HG02885 (cell line): ENCODE measurements around the gene DOCK3.
"Not testable (repeated sequence)": the region's sequence is repeated elsewhere in the genome, so short reads cannot be mapped to it uniquely, and the experiment has no call there.

Source experiments
- ATAC-seq: cut with Tn5 transposase; IDR thresholded peaks from one replicate; pipeline ENCODE4 v1.9.1; 2021; ENCODE audit warnings: mild to moderate bottlenecking; ENCODE audit not compliant: unreplicated experiment, poor library complexity

The DOCK3 gene

DNA sequence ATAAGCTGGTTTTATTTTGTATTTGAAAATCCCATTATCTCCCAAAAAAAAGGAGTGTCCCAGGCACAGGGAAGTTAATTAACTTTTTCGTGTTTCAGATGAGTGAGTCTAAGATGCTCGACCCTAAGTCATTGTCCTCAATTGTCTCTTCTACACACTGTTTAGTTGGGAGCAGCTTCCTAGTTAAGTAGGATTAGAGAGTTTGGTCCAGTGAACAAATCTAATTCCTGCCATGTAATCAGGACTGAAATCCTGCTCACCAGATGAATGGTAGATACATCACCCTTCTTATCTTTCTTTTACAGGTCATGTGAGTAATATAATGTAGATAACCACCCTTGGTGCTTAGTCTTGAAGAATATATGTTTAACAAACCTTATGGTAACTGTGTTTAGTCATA, 481.4 kb downstream of the DOCK3 start:
- no peak for ATAC-seq

DNA sequence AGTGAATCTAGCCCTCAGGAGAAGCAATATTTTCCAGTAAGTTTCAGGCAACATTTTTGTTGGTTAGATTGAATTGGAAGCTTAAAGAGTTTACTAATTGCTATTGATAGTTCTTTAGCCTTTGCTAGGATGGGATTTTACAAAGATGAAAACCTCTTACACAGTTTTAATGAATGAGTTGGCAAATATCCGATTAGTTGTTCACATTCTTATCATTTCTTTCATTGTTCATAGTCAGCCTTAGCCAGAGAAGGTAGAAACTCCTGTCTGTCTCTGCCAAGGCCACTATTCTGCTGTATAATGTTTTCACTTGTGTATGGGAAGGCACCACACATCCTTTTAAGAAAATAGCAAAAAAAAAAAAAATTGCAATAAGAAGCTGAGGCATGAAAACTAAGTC, 488.3 kb downstream of the DOCK3 start:
- no peak for ATAC-seq

DNA sequence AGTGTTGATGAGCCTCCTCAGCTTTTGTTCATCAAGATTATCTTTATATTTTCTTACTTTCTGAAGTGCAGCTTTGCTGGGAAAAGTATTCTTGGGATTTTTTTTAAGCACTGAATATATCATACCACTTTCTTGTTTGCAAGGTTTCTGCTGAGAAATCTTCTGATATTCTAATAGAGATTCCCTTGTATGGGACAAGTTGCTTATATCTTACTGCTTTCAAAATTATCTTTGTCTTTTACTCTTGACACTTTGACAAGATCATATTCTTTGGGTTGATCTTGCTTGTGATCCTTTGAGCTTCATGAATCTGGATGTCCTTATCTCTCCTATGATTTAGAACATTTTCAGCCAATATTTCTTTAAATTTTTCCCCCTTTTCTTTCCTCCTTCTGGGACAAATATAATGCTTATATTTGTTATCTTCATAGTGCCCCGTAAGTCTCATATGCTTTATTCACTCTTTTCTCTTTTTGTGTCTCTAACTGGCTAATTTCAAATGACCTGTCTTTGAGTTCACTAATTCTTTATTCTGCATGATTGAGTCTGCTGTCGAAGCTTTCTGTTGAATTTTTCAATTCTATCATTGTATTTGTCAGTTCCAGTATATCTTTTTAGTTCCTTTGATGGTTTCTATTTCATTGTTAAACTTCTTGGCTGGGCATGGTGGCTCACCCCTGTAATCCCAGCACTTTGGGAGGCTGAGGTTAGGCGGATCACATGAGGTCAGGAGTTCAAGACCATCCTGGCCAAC, 499.0 kb downstream of the DOCK3 start:
- no peak for ATAC-seq

DNA sequence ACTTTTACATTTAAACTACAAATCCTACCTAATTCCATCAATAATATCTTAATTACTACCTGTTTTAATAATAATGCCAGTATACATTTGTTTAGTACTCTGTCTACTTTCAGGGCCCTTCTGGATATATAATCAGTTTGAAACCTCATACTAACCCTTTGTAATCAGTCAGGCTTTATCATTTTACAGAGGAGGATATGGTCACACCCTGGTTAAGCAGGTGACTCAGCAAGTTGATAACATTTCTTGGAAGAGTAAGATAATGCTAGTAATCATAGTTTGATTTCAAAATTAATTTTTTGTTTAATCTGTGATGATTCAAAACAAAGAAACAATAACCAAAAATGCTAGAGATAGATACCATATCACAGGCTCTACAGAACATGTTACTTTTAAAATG, 502.2 kb downstream of the DOCK3 start:
- ATAC-seq = no peak

DNA sequence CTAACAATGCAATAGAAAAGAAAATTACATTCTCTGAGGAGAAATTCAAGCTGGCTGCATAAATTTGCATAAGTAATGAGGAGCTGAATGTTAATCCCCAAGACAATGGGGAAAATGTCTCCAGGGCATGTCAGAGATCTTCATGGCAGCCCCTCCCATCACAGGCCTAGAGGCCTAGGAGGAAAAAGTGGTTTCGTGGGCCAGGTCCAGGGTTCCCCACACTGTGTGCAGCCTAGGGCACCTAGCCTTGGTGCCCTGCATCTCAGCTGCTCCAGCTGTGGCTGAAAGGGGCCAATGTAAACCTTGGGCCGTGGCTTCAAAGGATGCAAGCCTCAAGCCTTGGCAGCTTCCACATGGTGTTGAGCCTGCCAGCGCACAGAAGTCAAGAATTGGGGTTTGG, 511.7 kb downstream of the DOCK3 start:
- not testable (repeated sequence) for ATAC-seq

DNA sequence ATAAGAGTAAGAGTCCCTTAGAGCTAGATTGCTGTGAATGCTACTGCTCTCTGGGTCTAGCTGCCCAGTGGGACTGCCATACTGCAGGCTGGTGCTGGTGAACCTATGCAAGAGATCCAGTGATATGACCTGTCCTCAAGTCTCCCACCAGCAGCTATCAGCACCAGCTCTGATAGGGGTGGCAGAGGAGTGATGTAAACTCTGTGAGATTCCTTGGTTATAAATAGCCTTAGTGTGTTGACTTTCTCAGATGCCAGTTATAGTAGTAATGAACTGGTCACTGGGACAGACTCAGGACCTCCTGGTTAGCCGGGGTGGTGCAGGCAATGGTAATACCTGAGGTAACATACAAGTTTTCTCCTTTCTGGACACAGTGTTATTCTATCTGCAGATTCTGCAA, 515.5 kb downstream of the DOCK3 start:
- no peak for ATAC-seq

DNA sequence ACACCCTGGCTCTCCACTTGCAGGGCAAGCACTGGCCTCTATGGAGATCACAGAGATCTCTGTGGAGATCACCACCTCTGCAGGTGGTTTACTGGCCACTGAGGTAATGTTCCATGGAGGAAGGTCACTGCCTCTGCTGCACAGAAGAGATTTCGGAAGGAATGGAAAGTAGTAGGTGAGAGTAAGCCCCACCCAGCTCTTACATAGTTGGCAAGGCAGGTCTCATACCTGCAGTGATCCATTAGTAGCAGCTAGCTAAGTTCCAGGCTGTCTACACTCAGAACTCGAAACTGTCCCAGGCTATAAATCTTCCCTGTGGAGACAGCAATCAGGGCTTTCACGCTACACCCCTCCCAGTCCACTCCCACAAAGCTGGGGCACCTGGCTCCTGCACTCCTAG, 516.1 kb downstream of the DOCK3 start:
- no peak for ATAC-seq

DNA sequence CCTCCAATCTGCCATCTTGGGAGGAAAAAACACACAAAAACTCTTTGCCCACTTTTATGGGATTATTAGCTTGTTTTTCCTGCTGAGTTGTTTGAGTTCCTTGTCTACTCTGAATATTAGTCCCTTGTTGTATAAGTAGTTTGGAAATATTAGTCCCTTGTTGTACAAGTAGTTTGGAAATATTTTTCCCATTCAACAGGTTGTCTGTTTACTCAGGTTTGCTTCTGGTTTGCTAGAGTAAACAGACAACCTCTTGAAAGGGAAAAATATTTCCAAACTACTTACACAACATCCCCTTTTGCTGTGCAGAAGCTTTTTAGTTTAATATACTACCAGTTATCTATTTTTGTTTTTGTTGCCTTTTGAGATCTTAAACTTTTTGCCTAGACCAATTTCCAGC, 517.0 kb downstream of the DOCK3 start:
- no peak for ATAC-seq

DNA sequence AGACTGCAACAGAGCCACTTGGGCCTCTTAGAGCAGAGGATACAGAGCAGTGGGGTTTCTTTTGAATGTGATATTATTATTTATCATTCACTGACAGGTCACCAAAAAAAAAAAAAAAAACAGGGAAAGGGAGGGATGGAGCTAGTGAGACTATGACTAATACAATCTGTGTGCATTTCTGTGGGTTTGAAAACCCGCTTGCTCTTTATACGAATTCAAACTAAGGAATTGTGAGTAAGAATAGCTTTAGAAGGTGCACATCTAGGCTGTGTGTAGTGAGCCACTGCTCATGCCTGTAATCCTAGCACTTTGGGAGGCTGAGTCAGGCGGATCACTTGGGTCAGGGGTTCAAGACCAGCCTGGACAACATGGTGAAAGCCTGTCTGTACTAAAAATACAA, 523.8 kb downstream of the DOCK3 start:
- ATAC-seq = no peak

DNA sequence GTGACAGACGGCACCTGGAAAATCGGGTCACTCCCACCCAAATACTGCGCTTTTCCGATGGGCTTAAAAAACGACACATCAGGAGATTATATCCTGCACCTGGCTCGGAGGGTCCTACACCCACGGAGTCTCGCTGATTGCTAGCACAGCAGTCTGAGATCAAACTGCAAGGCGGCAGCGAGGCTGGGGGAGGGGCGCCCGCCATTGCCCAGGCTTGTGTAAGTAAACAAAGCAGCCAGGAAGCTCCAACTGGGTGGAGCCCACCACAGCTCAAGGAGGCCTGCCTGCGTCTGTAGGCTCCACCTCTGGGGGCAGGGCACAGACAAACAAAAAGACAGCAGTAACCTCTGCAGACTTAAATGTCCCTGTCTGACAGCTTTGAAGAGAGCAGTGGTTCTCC, 524.6 kb downstream of the DOCK3 start:
- not testable (repeated sequence) for ATAC-seq

DNA sequence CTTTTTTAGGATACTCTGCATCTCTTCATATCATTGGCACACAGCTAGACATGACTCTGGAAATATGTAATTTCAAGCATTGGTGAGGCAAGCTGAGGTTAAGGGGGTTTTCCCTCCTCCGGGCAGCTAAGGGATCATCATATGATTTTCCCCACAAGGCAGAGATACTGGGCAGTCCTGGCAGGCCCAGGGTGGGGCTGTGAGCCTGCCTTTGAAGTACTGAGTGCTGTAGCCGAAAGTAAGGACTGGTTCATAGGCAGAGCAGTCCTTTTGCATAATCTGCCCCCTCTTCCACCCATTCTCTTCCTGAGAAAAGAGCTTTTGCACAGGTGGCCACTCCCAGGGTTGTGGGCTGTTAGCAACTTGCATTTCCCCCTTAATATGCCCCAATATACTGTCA, 541.6 kb downstream of the DOCK3 start:
- ATAC-seq = no peak

DNA sequence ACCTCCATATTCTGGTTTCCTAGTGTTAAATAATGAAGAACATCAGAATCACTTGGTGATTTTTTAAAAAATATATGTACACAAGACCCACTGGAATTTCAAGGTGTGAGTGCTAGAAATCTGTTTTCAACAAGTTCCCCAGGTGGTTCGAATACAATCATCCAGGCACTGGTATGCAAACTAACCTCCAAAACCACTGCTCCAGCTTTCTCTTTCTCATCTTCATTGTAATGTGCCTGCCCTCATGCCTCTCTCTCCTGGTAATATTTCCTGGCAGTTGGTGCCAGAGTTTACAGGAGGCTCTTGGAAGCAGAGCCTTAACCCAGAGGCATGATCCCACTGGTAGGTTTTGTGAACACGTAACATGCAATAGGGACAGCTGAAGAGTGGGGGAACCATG, 547.2 kb downstream of the DOCK3 start:
- ATAC-seq = no peak

DNA sequence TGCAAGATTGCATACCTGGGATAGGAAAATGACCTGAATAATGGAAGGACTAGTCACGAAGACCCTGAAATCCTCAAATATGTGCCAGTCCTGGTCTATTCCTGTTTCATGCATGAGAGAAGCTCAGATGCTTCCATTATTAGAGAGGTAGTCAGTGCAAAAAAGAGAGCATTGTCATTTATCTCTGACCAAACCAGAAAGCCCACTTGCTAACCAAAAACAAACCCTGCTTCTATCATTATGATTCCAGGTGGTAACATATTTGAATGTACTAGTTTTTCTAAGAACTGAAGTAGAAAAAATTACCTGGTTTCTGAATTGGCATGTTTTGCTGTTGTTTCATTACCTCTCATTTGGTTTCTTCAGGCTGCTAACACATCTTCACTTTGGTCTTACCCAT, 549.6 kb downstream of the DOCK3 start:
- no peak for ATAC-seq

DNA sequence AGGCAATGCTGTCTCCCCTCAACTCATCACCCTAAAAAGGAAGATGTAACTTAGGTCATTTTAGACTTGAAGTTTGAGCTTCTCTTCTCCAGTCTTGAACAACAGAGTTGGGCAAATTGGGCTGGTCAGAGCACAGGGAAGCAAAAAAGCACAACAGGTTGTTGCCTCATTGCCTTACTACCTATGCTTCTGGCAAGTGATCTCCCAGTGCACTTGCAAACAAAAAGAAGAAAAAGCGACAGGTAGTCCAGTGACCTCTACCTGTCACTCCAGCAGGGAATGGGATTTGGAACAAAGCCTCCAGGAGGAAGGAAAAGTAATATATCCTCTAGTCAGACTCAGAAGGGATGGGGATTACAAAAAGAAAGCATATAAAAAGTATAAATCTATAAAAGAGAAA, 550.1 kb downstream of the DOCK3 start:
- ATAC-seq = no peak

DNA sequence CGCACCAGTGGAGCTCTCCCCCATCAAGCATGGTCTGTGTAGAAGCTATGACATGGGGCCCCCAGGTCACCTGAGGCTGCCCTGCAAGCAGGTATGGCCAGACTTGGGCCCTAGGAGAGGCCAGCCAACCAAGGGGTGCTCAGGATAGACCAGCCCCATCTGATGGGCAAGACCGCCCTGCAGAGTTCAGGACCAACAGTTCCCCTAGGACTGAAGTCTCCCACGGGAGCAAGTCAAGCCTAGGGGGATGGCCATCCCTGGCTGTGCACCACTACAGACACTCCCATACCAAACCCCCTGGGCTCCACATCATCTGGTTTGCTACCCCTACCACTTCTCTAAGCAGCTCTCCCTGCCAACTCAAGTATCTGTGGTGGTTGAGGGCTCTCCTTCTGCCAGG, 568.2 kb downstream of the DOCK3 start:
- no peak for ATAC-seq

DNA sequence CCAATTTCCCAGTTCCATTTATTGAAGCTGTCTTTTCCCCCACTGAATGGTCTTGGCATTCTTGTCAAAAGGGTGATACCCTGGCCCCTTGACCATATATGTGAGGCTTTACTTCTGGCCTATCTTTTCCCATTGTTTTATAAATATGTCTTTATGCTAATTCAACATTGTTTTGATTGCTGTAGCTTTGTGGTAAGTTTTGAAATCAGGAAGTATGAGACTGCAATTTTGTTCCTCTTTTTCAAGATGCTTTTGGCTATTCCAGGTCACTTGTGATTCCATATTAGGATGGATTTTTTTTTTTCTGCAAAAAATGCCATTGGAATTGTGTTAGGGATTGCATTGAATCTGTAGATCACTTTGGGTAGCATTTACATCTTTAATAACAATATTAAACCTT, 569.2 kb downstream of the DOCK3 start:
- ATAC-seq = no peak

DNA sequence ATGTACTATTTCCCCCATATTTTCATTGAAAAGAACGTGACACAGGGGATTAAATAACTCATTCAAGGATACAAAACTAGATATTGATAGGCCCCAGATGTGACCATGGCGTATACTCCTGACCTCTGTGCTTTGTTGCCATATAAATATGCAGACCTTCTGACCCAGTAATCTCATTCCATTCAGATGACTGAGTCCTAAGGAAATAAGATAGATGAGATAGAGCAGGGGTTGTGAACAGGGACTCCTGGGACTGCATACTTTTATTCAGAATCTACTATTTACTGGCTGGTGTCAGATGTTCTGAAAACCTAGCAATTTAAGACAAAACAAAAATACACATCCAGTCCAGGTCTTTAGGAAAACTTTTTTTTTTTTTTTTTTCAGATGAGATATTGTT, 571.1 kb downstream of the DOCK3 start:
- ATAC-seq = no peak

DNA sequence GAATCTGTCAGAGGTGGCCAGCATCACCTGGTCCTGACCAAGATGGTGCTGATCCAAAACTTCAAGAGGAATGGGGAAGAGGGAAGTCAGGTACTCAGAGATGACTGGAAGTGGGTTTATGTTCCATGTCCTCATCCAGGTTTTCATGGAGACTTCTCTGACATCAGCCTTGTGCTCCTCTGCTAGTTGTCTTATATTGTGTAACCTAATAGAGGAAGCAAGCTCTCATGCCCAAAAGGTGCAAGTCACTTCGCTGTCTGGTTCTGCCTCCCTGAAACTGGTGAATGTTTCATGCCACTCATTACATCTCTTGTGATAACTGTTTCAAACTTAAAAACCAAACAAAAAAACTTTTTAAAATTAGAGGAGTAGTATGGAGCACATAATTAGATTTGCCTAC, 583.1 kb downstream of the DOCK3 start:
- no peak for ATAC-seq

DNA sequence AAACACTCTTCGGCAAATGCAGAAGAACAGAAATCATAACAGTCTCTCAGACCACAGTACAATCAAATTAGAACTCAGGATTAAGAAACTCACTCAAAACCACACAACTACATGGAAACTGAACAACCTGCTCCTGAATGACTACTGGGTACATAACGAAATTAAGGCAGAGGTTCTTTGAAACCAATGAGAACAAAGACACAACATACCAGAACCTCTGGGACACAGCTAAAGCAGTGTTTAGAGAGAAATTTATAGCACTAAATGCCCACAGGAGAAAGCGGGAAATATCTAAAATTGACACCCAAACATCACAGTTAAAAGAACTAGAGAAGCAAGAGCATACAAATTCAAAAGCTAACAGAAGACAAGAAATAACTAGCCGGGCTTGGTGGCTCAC, 589.4 kb downstream of the DOCK3 start:
- ATAC-seq = not testable (repeated sequence)

DNA sequence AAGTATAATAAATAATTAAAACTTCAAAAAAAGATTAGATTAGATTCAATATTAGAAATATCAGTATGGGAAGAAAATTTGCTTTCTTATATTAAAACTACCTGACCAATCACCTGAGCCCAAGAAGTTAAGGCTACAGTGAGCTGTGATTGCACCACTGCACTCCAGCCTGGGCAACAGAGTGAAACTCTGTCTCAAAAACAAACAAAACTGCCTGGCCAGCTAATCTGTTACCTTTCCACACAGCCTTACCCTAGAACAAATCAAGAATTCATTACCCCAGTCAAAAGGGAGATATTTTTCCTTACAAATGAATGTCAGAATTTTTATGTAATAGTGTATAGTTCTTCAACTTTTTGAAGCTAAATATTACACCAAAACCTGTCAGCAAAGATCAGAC, 593.4 kb downstream of the DOCK3 start:
- no peak for ATAC-seq

DNA sequence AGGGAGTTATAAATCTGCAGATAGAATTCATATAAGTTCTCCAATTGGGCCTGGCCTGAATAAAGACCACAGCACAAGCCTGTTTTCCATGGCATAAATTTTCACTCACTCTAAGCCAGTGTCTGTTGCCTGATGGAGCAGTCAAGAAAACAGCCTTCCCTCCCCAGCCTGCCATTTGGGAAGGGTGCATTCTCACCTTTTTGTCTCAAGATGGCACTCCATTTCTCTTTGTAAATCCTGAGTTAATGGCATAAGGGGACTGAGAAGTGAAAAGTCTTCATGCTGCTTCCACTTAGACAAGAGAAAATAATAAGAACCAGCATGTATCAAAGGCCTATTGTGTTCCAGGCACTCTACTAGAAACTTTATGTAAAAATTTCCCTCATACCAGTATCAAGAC, 594.7 kb downstream of the DOCK3 start:
- no peak for ATAC-seq

DNA sequence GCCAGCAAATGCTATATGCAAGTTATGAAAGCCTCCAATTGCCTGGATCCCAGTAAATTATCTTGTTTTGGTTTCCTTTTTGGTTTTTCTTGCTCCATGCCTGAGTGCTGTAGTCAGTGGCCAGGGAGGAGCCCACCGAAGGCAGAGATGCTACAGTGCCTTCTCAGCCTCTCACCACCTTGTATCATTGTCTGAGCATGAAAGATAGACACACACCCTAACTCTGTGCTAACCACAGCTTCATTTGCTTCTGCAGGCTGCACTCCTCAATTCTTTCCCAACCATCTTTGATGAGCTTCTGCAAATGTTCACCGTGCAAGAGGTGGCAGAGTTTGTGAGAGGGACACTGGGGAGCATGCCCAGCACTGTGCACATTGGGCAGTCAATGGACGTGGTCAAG, 595.8 kb downstream of the DOCK3 start:
- ATAC-seq = no peak

DNA sequence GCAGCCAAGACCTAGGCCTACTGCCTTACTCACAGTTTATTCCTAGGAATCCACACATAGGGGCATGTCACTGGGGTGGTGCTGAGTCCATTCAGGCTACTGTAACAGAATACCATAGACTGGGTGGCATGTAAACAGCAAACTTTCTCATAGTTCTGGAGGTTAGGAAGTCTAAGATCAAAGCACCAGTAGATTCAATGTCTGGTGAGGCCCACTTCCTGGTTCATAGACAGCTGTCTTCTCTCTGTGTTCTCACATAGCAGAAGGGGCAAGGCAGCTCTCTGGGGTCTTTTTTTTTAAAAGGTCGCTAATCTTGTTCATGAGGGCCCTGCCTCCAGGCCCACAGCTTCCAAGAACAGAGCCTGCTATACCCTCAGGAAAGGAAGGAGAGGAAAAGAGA, 596.4 kb downstream of the DOCK3 start:
- no peak for ATAC-seq
